Right lobe of liver (tissue), 6 donors: ENCODE results near the gene GRM7. TPM values are rescaled to one million over a fixed set of nuclear protein-coding genes. Genes with fewer than 3 reads are reported as not detected.

Experiments
- ATAC-seq, 4 donors: fragments of 200-7000 bp; cut with Tn5 transposase; one replicate each; pipeline ENCODE4 v1.9.1; 2020; ENCODE audit warnings: mild to moderate bottlenecking in 4 of 4, moderate library complexity in 4 of 4
- DNase-seq, 3 donors: peaks; one replicate each; pipeline ENCODE4 v3.0.0-alpha.2; 2020
- H3K27ac ChIP-seq, 3 donors: fragments of 200-600 bp; one replicate each; pipeline ENCODE4 v1.8.0; 2022
- H3K27me3 ChIP-seq, 2 donors: fragments of 200-600 bp; one replicate each; pipeline ENCODE4 v1.8.0; 2022
- H3K36me3 ChIP-seq, 4 donors: fragments of 200-600 bp; sonication (generic) in 1 of 4; one replicate each; pipeline versions ENCODE4 v1.5.1 to v1.8.0; 2017 to 2022; ENCODE audit warnings: control low read depth in 1 of 4
- H3K4me1 ChIP-seq, 4 donors: fragments of 200-600 bp; sonication (generic) in 1 of 4; one replicate each; pipeline versions ENCODE4 v1.5.1 to v1.8.0; 2017 to 2022; ENCODE audit warnings: control low read depth in 1 of 4
- H3K4me3 ChIP-seq, 3 donors: fragments of 200-600 bp; one replicate each; pipeline ENCODE4 v1.8.0; 2022
- H3K9me3 ChIP-seq, 4 donors: fragments of 200-600 bp; sonication (generic) in 1 of 4; one replicate each; pipeline versions ENCODE4 v1.5.1 to v1.8.0; 2017 to 2022; ENCODE audit warnings: control low read depth in 1 of 4
- POLR2A ChIP-seq: fragments of 450-650 bp; IDR thresholded peaks from one replicate; pipeline ENCODE4 v1.6.1; 2017; ENCODE audit warnings: antibody characterized with exemption, mild to moderate bottlenecking
- WGBS: methylation state at CpG from one replicate; pipeline ENCODE4 v1.1.6; 2018; ENCODE audit warnings: low coverage, low lambda C conversion rate; ENCODE audit not compliant: insufficient coverage; ENCODE audit errors: missing lambda C conversion rate; 5-methylcytosine and 5-hydroxymethylcytosine counted together
- intact Hi-C, 2 donors: fragments of 100-400 bp; cut with DNase I; formaldehyde crosslinking; loops; one replicate each; pipeline versions ENCODE4 v1.11.2 to v1.14.1; 2022
- total RNA-seq, 6 experiments: library from RNA; depleted of rRNA in 2 of 6; stranded (reverse); fragments of >200 nt in 2 of 6; fragmentation: NEBNext Ultra II Directional in 3 of 6; extraction: Animal tissue kit (Norgen Biotek cat#: 25700) in 3 of 6; gene quantifications; one replicate each; pipeline versions ENCODE4 v1.1.0 to v1.2.4, GENCODE V29; 2016 to 2023
- TF ChIP-seq, protein P1 (sequence below), 4 donors: fragments of 200-600 bp in 3 of 4; fragments of 450-650 bp in 1 of 4; IDR thresholded peaks; one replicate each; pipeline versions ENCODE4 v1.5.1 to v1.8.0; 2016 to 2022; ENCODE audit warnings: antibody characterized with exemption in 4 of 4, mild to moderate bottlenecking in 2 of 4
- donor health status: DM: no; HTN: yes; CAD: no.
- donor health status: DM: no; HTN: no; CAD: no.
- donor health status: DM: no; HTN: no; CAD: no.
- donor health status: DM: no; HTN: yes; CAD: no.
- donor health status: DM: no; HTN: yes; CAD: no.

Gene GRM7
- total RNA-seq, 6 experiments from 2014 or later = 0.20 to 0.56 TPM; not detected in 4

DNA sequence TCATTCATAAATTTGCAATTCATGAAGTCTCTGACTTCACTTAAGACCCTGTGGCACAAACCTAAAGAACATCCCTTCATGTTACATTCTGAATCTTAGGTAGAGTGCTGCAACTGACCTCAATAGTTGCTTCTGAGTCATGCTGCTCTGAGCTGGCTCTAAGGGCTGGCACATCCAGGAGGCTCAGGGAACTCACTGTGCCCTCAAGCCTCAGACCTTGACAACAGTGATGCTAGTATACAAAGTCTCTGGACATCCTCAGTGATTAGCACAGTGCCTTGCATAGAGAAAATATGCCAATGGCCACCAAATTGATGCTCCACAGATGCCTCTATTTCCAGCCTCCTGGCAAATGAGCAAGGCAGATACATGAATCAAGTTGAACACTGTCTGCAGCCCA is 899.8 kb downstream of the GRM7 start:
- ATAC-seq (no peak), DNase-seq (no peak)
- no peaks in the 10 kb centered on the region for H3K27me3 ChIP-seq
- H3K4me1 ChIP-seq = no peaks in the 10 kb centered on the region
- H3K27ac ChIP-seq = no peak overlapping the region
- intact Hi-C loops = no loop called here
- TF ChIP-seq, protein P1, sequence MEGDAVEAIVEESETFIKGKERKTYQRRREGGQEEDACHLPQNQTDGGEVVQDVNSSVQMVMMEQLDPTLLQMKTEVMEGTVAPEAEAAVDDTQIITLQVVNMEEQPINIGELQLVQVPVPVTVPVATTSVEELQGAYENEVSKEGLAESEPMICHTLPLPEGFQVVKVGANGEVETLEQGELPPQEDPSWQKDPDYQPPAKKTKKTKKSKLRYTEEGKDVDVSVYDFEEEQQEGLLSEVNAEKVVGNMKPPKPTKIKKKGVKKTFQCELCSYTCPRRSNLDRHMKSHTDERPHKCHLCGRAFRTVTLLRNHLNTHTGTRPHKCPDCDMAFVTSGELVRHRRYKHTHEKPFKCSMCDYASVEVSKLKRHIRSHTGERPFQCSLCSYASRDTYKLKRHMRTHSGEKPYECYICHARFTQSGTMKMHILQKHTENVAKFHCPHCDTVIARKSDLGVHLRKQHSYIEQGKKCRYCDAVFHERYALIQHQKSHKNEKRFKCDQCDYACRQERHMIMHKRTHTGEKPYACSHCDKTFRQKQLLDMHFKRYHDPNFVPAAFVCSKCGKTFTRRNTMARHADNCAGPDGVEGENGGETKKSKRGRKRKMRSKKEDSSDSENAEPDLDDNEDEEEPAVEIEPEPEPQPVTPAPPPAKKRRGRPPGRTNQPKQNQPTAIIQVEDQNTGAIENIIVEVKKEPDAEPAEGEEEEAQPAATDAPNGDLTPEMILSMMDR (IDR thresholded peaks at IDR 0.05) = no peak
- no peak for TF ChIP-seq POLR2A
- no peak overlapping the region for H3K4me3 ChIP-seq
- H3K36me3 ChIP-seq = no peaks in the 10 kb centered on the region
- no peaks in the 10 kb centered on the region for H3K9me3 ChIP-seq

DNA sequence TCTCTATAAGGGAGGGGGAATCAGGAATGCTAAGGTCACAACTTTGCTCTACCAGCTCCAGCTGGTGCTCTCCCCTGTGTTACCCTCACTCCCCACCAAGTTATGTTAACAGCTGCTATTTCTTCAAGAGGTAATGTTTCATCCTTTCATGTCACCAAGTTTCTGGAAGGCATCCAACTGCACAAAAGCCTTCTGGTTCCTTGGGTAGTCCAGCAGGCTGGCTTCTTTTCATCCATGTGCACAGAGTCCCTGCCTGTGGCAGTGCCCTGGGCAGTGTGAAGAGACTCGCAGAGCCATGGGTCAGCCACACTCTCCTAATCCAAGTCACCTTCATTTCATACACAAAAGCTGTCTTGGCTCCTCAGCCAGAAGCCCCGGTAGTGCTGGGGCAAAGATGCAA is 903.2 kb downstream of the GRM7 start:
- Histone ChIP-seq H3K4me3 (no peak overlapping the region), H3K4me1 (no peaks in the 10 kb centered on the region), H3K9me3 (no peaks in the 10 kb centered on the region), H3K36me3 (no peaks in the 10 kb centered on the region), H3K27me3 (no peaks in the 10 kb centered on the region), H3K27ac (no peak overlapping the region)
- ATAC-seq (no peak), DNase-seq (no peak)
- WGBS = 83% methylated on average over 2 of the region's 2 CpGs
- TF ChIP-seq, protein P1 (IDR thresholded peaks at IDR 0.05) = no peak
- intact Hi-C loops = no loop called here

DNA sequence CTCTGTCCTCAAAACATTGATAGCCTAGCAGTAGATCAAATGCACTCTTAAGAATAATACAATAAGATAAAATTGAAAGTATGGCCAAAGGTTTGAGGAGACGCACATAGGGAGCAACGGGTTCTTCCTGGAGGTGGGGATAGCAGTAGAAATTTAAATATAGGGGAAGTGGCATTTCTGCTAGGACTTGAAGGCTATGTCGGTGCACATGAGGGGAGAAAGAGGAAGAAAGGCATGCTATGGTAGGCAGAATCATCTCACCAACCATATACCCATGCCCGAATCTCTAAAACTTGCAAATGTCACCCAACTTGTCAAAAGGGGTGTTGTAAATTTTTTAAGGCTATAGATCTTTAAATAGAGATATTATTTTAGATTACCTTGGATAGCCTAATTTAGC is 905.6 kb downstream of the GRM7 start:
- H3K4me3 ChIP-seq = no peak overlapping the region
- no peak for TF ChIP-seq POLR2A
- TF ChIP-seq, protein P1 (IDR thresholded peaks at IDR 0.05) = no peak
- intact Hi-C loops = no loop called here
- no peaks in the 10 kb centered on the region for H3K36me3 ChIP-seq
- ATAC-seq = peak; percentile 22 to 62 (median 44)
- DNase-seq = no peak
- H3K4me1 ChIP-seq = no peaks in the 10 kb centered on the region
- H3K27ac ChIP-seq = no peak overlapping the region
- H3K9me3 ChIP-seq = no peaks in the 10 kb centered on the region
- 47% methylated on average over 4 of the region's 4 CpGs for WGBS
- H3K27me3 ChIP-seq = no peaks in the 10 kb centered on the region

DNA sequence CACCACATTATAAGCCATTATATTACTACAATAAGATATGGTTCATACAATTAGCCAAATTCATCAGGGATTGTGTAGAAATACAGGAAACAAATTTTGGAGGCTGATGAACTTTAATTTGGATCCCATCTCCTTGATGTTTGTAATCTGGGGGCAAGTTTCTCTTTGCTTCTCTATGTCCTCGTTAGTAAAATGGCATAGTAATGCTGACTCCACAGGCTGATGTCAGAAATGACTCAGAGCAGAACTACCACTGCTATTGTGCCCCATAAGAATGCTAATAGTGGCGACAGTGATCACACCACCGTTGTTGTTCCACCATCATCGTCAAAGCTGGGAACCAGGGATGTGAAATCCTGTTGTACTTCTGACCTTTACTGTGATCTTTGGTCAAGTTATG is 918.4 kb downstream of the GRM7 start:
- DNase-seq (no peak), ATAC-seq (peak in 1 of 4 donors; percentile 48)
- H3K27ac ChIP-seq = no peak overlapping the region
- no peaks in the 10 kb centered on the region for H3K27me3 ChIP-seq
- H3K4me3 ChIP-seq = no peak overlapping the region
- no peak for TF ChIP-seq POLR2A
- TF ChIP-seq, protein P1 (IDR thresholded peaks at IDR 0.05) = no peak
- no peaks in the 10 kb centered on the region for H3K36me3 ChIP-seq
- no peaks in the 10 kb centered on the region for H3K4me1 ChIP-seq
- 38% methylated on average over 2 of the region's 4 CpGs for WGBS
- intact Hi-C loops = no loop called here
- no peaks in the 10 kb centered on the region for H3K9me3 ChIP-seq

DNA sequence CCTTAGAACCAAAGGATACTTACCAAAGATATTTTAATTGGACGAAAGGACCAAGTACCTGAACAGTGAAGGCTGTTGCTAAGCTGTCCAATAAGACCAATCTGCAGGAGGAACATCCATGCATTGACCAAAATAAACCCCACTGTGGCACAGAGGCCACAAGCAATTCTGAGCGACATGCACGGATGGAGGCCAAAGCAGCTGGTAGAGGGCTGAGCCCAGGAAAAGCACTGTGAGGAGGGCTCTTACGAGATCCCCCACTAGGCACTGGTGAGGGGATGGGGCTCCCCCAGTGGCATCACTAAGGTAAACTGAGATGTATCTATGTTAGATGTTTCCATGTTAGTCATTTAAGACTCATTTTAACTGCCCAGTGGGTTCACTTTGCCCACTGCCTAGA is 920.5 kb downstream of the GRM7 start:
- intact Hi-C loops = no loop called here
- Histone ChIP-seq H3K4me3 (no peak overlapping the region), H3K4me1 (no peaks in the 10 kb centered on the region), H3K27ac (no peak overlapping the region), H3K9me3 (no peaks in the 10 kb centered on the region), H3K27me3 (no peaks in the 10 kb centered on the region), H3K36me3 (no peaks in the 10 kb centered on the region)
- TF ChIP-seq, protein P1 (IDR thresholded peaks at IDR 0.05) = no peak
- no peak for TF ChIP-seq POLR2A
- ATAC-seq (no peak), DNase-seq (no peak)
- 47% methylated on average over 2 of the region's 4 CpGs for WGBS
